ENCODE results near the gene MMP17.

Gene MMP17

GRCh38 chr12:131833288-131833895 lies 5.2 kb downstream of the MMP17 start:
- Histone ChIP-seq H3K27ac (ENCODE audit: low read length) (no peak overlapping the region), H3K4me1 (ENCODE audit: control insufficient read depth, low read depth, low read length) (no peaks in the 10 kb centered on the region), H3K4me3 (ENCODE audit: low read length) (no peak overlapping the region), H3K36me3 (ENCODE audit: control insufficient read depth, low read depth, low read length) (no peaks in the 10 kb centered on the region), H3K9ac (ENCODE audit: low read length) (no peak overlapping the region), H3K9me3 (ENCODE audit: control insufficient read depth, low read depth, low read length) (no peaks in the 10 kb centered on the region), H3K27me3 (ENCODE audit: control insufficient read depth, insufficient read depth, low read length) (peaks cover 13% of the 10 kb centered on the region)

- Histone ChIP-seq H3K9me3 (ENCODE audit: control insufficient read depth, low read depth, low read length) (no peaks in the 10 kb centered on the region), H3K27ac (ENCODE audit: low read length) (no peak overlapping the region), H3K4me1 (ENCODE audit: control insufficient read depth, low read depth, low read length) (no peaks in the 10 kb centered on the region), H3K27me3 (ENCODE audit: control insufficient read depth, insufficient read depth, low read length) (peaks cover 10% of the 10 kb centered on the region), H3K9ac (ENCODE audit: low read length) (no peak overlapping the region), H3K4me3 (ENCODE audit: low read length) (no peak overlapping the region), H3K36me3 (ENCODE audit: control insufficient read depth, low read depth, low read length) (no peaks in the 10 kb centered on the region)
Measured at GRCh38 chr12:131833896-131834641, 5.9 kb downstream of the MMP17 start.

GRCh38 chr12:131834798-131835615 lies 6.8 kb downstream of the MMP17 start:
- Histone ChIP-seq H3K4me1 (ENCODE audit: control insufficient read depth, low read depth, low read length) (no peaks in the 10 kb centered on the region), H3K9ac (ENCODE audit: low read length) (no peak overlapping the region), H3K27ac (ENCODE audit: low read length) (no peak overlapping the region), H3K9me3 (ENCODE audit: control insufficient read depth, low read depth, low read length) (no peaks in the 10 kb centered on the region), H3K36me3 (ENCODE audit: control insufficient read depth, low read depth, low read length) (no peaks in the 10 kb centered on the region), H3K27me3 (ENCODE audit: control insufficient read depth, insufficient read depth, low read length) (peaks cover under 1% of the 10 kb centered on the region), H3K4me3 (ENCODE audit: low read length) (no peak overlapping the region)

- Histone ChIP-seq H3K4me3 (ENCODE audit: low read length) (no peak overlapping the region), H3K27ac (ENCODE audit: low read length) (no peak overlapping the region), H3K36me3 (ENCODE audit: control insufficient read depth, low read depth, low read length) (peaks cover under 1% of the 10 kb centered on the region), H3K9me3 (ENCODE audit: control insufficient read depth, low read depth, low read length) (no peaks in the 10 kb centered on the region), H3K4me1 (ENCODE audit: control insufficient read depth, low read depth, low read length) (no peaks in the 10 kb centered on the region), H3K27me3 (ENCODE audit: control insufficient read depth, insufficient read depth, low read length) (no peaks in the 10 kb centered on the region), H3K9ac (ENCODE audit: low read length) (no peak overlapping the region)
Measured at GRCh38 chr12:131835616-131836171, 7.5 kb downstream of the MMP17 start.

GRCh38 chr12:131836193-131836592 lies 8.0 kb downstream of the MMP17 start:
- Histone ChIP-seq H3K4me1 (ENCODE audit: control insufficient read depth, low read depth, low read length) (no peaks in the 10 kb centered on the region), H3K27ac (ENCODE audit: low read length) (no peak overlapping the region), H3K27me3 (ENCODE audit: control insufficient read depth, insufficient read depth, low read length) (no peaks in the 10 kb centered on the region), H3K9ac (ENCODE audit: low read length) (no peak overlapping the region), H3K9me3 (ENCODE audit: control insufficient read depth, low read depth, low read length) (no peaks in the 10 kb centered on the region), H3K36me3 (ENCODE audit: control insufficient read depth, low read depth, low read length) (peaks cover 6% of the 10 kb centered on the region), H3K4me3 (ENCODE audit: low read length) (no peak overlapping the region)

GRCh38 chr12:131836714-131837397 lies 8.7 kb downstream of the MMP17 start:
- H3K9ac ChIP-seq (ENCODE audit: low read length): no peak overlapping the region
- H3K36me3 ChIP-seq (ENCODE audit: control insufficient read depth, low read depth, low read length): peaks cover 13% of the 10 kb centered on the region
- H3K27ac ChIP-seq (ENCODE audit: low read length): no peak overlapping the region
- H3K9me3 ChIP-seq (ENCODE audit: control insufficient read depth, low read depth, low read length): no peaks in the 10 kb centered on the region
- no peaks in the 10 kb centered on the region for H3K4me1 ChIP-seq (ENCODE audit: control insufficient read depth, low read depth, low read length)
- no peak overlapping the region for H3K4me3 ChIP-seq (ENCODE audit: low read length)
- H3K27me3 ChIP-seq (ENCODE audit: control insufficient read depth, insufficient read depth, low read length): no peaks in the 10 kb centered on the region

GRCh38 chr12:131840643-131841416 lies 12.6 kb downstream of the MMP17 start:
- no peak overlapping the region for H3K27ac ChIP-seq (ENCODE audit: low read length)
- H3K4me1 ChIP-seq (ENCODE audit: control insufficient read depth, low read depth, low read length): no peaks in the 10 kb centered on the region
- no peaks in the 10 kb centered on the region for H3K9me3 ChIP-seq (ENCODE audit: control insufficient read depth, low read depth, low read length)
- no peak overlapping the region for H3K4me3 ChIP-seq (ENCODE audit: low read length)
- peaks cover 37% of the 10 kb centered on the region for H3K36me3 ChIP-seq (ENCODE audit: control insufficient read depth, low read depth, low read length)
- no peaks in the 10 kb centered on the region for H3K27me3 ChIP-seq (ENCODE audit: control insufficient read depth, insufficient read depth, low read length)
- H3K9ac ChIP-seq (ENCODE audit: low read length): no peak overlapping the region

GRCh38 chr12:131841547-131841946 lies 13.4 kb downstream of the MMP17 start:
- H3K36me3 ChIP-seq (ENCODE audit: control insufficient read depth, low read depth, low read length): peaks cover 44% of the 10 kb centered on the region
- H3K27me3 ChIP-seq (ENCODE audit: control insufficient read depth, insufficient read depth, low read length): no peaks in the 10 kb centered on the region
- no peak overlapping the region for H3K9ac ChIP-seq (ENCODE audit: low read length)
- no peaks in the 10 kb centered on the region for H3K9me3 ChIP-seq (ENCODE audit: control insufficient read depth, low read depth, low read length)
- no peaks in the 10 kb centered on the region for H3K4me1 ChIP-seq (ENCODE audit: control insufficient read depth, low read depth, low read length)
- H3K4me3 ChIP-seq (ENCODE audit: low read length): no peak overlapping the region
- no peak overlapping the region for H3K27ac ChIP-seq (ENCODE audit: low read length)

GRCh38 chr12:131842169-131842568 lies 14.0 kb downstream of the MMP17 start:
- H3K9me3 ChIP-seq (ENCODE audit: control insufficient read depth, low read depth, low read length): no peaks in the 10 kb centered on the region
- no peak overlapping the region for H3K27ac ChIP-seq (ENCODE audit: low read length)
- H3K36me3 ChIP-seq (ENCODE audit: control insufficient read depth, low read depth, low read length): peaks cover 45% of the 10 kb centered on the region
- no peaks in the 10 kb centered on the region for H3K27me3 ChIP-seq (ENCODE audit: control insufficient read depth, insufficient read depth, low read length)
- no peak overlapping the region for H3K9ac ChIP-seq (ENCODE audit: low read length)
- no peak overlapping the region for H3K4me3 ChIP-seq (ENCODE audit: low read length)
- no peaks in the 10 kb centered on the region for H3K4me1 ChIP-seq (ENCODE audit: control insufficient read depth, low read depth, low read length)

GRCh38 chr12:131843527-131843926 lies 15.3 kb downstream of the MMP17 start:
- Histone ChIP-seq H3K4me1 (ENCODE audit: control insufficient read depth, low read depth, low read length) (no peaks in the 10 kb centered on the region), H3K27ac (ENCODE audit: low read length) (no peak overlapping the region), H3K4me3 (ENCODE audit: low read length) (no peak overlapping the region), H3K9ac (ENCODE audit: low read length) (no peak overlapping the region), H3K36me3 (ENCODE audit: control insufficient read depth, low read depth, low read length) (peaks cover 45% of the 10 kb centered on the region), H3K27me3 (ENCODE audit: control insufficient read depth, insufficient read depth, low read length) (no peaks in the 10 kb centered on the region), H3K9me3 (ENCODE audit: control insufficient read depth, low read depth, low read length) (no peaks in the 10 kb centered on the region)

Measured in iPS-18a (cell line).